ENCODE data around the gene RGS1. TPM values are rescaled to one million over a fixed set of nuclear protein-coding genes. Genes with fewer than 3 reads are reported as not detected.

RGS1 gene
- total and polyA plus RNA-seq, 2 of the 4 experiments (the other 2 are of a cell fraction), result not detected

GRCh38 chr1:192573499-192573898 lies 2.1 kb upstream of the RGS1 start:
- Histone ChIP-seq H4K91ac (ENCODE audit: insufficient read depth, low read depth, low read length) (no peak overlapping the region), H3K27ac (ENCODE audit: insufficient read depth, low read length) (no peak overlapping the region), H3K14ac (replicated peaks; ENCODE audit: low read depth, low read length) (no peak overlapping the region), H2BK120ac (ENCODE audit: low read depth, low read length) (no peak overlapping the region), H2AK5ac (ENCODE audit: low read depth, low read length) (no peak overlapping the region), H4K5ac (ENCODE audit: low read depth, low read length) (no peak overlapping the region), H3K56ac (ENCODE audit: extremely low read depth, insufficient read depth, low read length) (no peak overlapping the region), H2AK9ac (replicated peaks; ENCODE audit: low read depth, low read length, poor library complexity) (no peak overlapping the region), H3K4me1 (ENCODE audit: control insufficient read depth, insufficient read depth, low read length) (no peaks in the 10 kb centered on the region; the same call in 1 of the 2 replicates), H3K36me3 (ENCODE audit: control insufficient read depth, insufficient read depth, low read length) (no peaks in the 10 kb centered on the region), H3K4ac (ENCODE audit: low read depth, low read length) (no peak overlapping the region), H4K20me1 (ENCODE audit: insufficient read depth, low read length) (no peaks in the 10 kb centered on the region), H2BK20ac (ENCODE audit: low read depth, low read length) (no peak overlapping the region; the same call in 1 of the 2 replicates), H3K9me1 (ENCODE audit: insufficient read depth, low read length) (no peaks in the 10 kb centered on the region), H2BK15ac (ENCODE audit: low read depth, low read length) (no peak overlapping the region), H2AFZ (replicated peaks; ENCODE audit: low read length, poor library complexity) (no peak overlapping the region), H3K4me3 (ENCODE audit: insufficient read depth, low read depth, low read length) (no peak overlapping the region), H3K4me2 (ENCODE audit: low read depth, low read length) (no peak overlapping the region), H3K23ac (ENCODE audit: low read depth, low read length) (no peak overlapping the region), H3K79me1 (ENCODE audit: low read depth in 1 of 2, low read length in 2 of 2) (no peaks in the 10 kb centered on the region), H3K27me3 (ENCODE audit: control insufficient read depth, insufficient read depth, low read length) (no peaks in the 10 kb centered on the region), H3K9ac (ENCODE audit: low read depth, low read length) (no peak overlapping the region), H4K8ac (ENCODE audit: low read depth in 2 of 2, low read length in 2 of 2) (no peak overlapping the region), H3K18ac (ENCODE audit: low read depth, low read length) (no peak overlapping the region), H3K9me3 (ENCODE audit: control insufficient read depth, insufficient read depth, low read length) (peaks cover 8% of the 10 kb centered on the region), H2BK5ac (ENCODE audit: low read depth, low read length, poor library complexity, severe bottlenecking) (no peak overlapping the region)
- ATAC-seq (ENCODE audit: low read depth) (peak; percentile 91), DNase-seq (peak; percentile 82)
- dilution Hi-C loops (cut with HindIII; ENCODE audit: low sequenced_read_pairs, unreplicated experiment), result no loop called here
- TF ChIP-seq CEBPB (IDR thresholded peaks at IDR 0.05; ENCODE audit: low read depth, low read length), result peak; percentile 69
- no peak for TF ChIP-seq CTCF (conservative IDR thresholded peaks at IDR 0.05; ENCODE audit: low read depth, low read length)
- in situ Hi-C loops (cut with MboI; ENCODE audit: low sequenced_read_pairs), result no loop called here
- ChIA-PET CTCF (no interaction called here), POLR2A (ENCODE audit: unreplicated experiment) (no interaction called here)
- no TSS peak for BruUV-seq (replicated peaks)
- WGBS, 2 experiments (ENCODE audit: extremely low coverage in 2 of 2, insufficient read length in 1 of 2), result no CpG with 5 or more reads among the region's 1 CpG
- intact Hi-C loops (cut with micrococcal nuclease), result no loop called here
